Keratinocyte (primary cell): Measurements from ENCODE around the gene NSUN4. TPM values are rescaled to one million over a fixed set of nuclear protein-coding genes. Genes with fewer than 3 reads are reported as not detected.
"Not testable (repeated sequence)": the region's sequence is repeated elsewhere in the genome, so short reads cannot be mapped to it uniquely, and the experiment has no call there.

Experiments
- DNase-seq: peaks from one replicate; pipeline ENCODE4 v3.0.0-alpha.2; 2011; ENCODE audit warnings: low read depth, missing footprints, low spot score
- FAIRE-seq: peaks from 2 replicates; lab custom pipeline; 2011; peaks lifted over from hg19 to GRCh38; lab: Jason Lieb, UNC
- H2AFZ ChIP-seq: 2 replicates; pipeline ENCODE4 v1.6.0; 2012; ENCODE audit warnings: low read length, control low read depth, inconsistent platforms; ENCODE audit not compliant: control insufficient read depth
- H3K27ac ChIP-seq: 2 replicates; pipeline ENCODE4 v1.5.1; 2011; ENCODE audit warnings: low read length; ENCODE audit not compliant: control insufficient read depth, insufficient read depth
- H3K27me3 ChIP-seq: 3 replicates; pipeline ENCODE4 v1.6.0; 2011; ENCODE audit warnings: low read length; ENCODE audit not compliant: control insufficient read depth, insufficient read depth; ENCODE audit errors: extremely low read depth
- H3K36me3 ChIP-seq, 2 experiments: 2 replicates in 1 of 2; 3 replicates in 1 of 2; pipeline ENCODE4 v1.5.1; 2011; ENCODE audit warnings: low read length in 2 of 2, mild to moderate bottlenecking in 1 of 2; ENCODE audit not compliant: control insufficient read depth in 2 of 2, insufficient read depth in 2 of 2; ENCODE audit errors: extremely low read depth in 1 of 2
- H3K4me1 ChIP-seq: 3 replicates; pipeline ENCODE4 v1.5.1; 2011; ENCODE audit warnings: low read length; ENCODE audit not compliant: control insufficient read depth, insufficient read depth; ENCODE audit errors: extremely low read depth
- H3K4me2 ChIP-seq: 3 replicates; pipeline ENCODE4 v1.6.0; 2011; ENCODE audit warnings: low read depth, low read length; ENCODE audit not compliant: control insufficient read depth, insufficient read depth; ENCODE audit errors: extremely low read depth
- H3K4me3 ChIP-seq, 3 experiments: fragments of 200-600 bp in 1 of 3; sonication (generic) in 1 of 3; 2 replicates in 2 of 3; 3 replicates in 1 of 3; pipeline ENCODE4 v1.5.1; 2011 to 2016; ENCODE audit warnings: low read length in 3 of 3, mild to moderate bottlenecking in 3 of 3, control low read depth in 2 of 3, inconsistent platforms in 1 of 3, low read depth in 1 of 3, mixed read lengths in 1 of 3, mixed run types in 1 of 3, moderate library complexity in 1 of 3; ENCODE audit not compliant: control insufficient read depth in 2 of 3, insufficient read depth in 2 of 3; ENCODE audit errors: extremely low read depth in 1 of 3
- H3K79me2 ChIP-seq: 2 replicates; pipeline ENCODE4 v1.6.0; 2012; ENCODE audit warnings: low read length; ENCODE audit not compliant: control insufficient read depth, insufficient read depth
- H3K9ac ChIP-seq: 3 replicates; pipeline ENCODE4 v1.6.0; 2011; ENCODE audit warnings: low read length; ENCODE audit not compliant: control insufficient read depth, insufficient read depth; ENCODE audit errors: extremely low read depth
- H3K9me1 ChIP-seq: 3 replicates; pipeline ENCODE4 v1.6.0; 2011; ENCODE audit warnings: low read length; ENCODE audit not compliant: control insufficient read depth, insufficient read depth; ENCODE audit errors: extremely low read depth
- H3K9me3 ChIP-seq: 2 replicates; pipeline ENCODE4 v1.5.1; 2012; ENCODE audit warnings: low read depth, low read length; ENCODE audit not compliant: control insufficient read depth
- H4K20me1 ChIP-seq: 3 replicates; pipeline ENCODE4 v1.6.0; 2011; ENCODE audit warnings: low read length; ENCODE audit not compliant: control insufficient read depth, insufficient read depth; ENCODE audit errors: extremely low read depth
- CTCF ChIP-seq, 3 experiments: IDR thresholded peaks in 1 of 3; conservative IDR thresholded peaks in 1 of 3; optimal IDR thresholded peaks in 1 of 3; 2 replicates in 2 of 3; 3 replicates in 1 of 3; pipeline versions ENCODE3 to v1.5.1; 2011; ENCODE audit warnings: low read length in 3 of 3, mild to moderate bottlenecking in 3 of 3, moderate library complexity in 2 of 3, control low read depth in 1 of 3, inconsistent platforms in 1 of 3; ENCODE audit not compliant: insufficient read depth in 2 of 3; ENCODE audit errors: extremely low read depth in 1 of 3
- EZH2 ChIP-seq: IDR thresholded peaks from one replicate; pipeline ENCODE4 v1.6.1; 2012; ENCODE audit warnings: inconsistent platforms, mild to moderate bottlenecking, low read length, moderate library complexity
- dilution Hi-C: fragments of 300-500 bp; cut with MboI; formaldehyde crosslinking; loops from one replicate; pipeline ENCODE4 v1.7.0; 2020; ENCODE audit warnings: low sequenced_read_pairs; ENCODE audit not compliant: extremely low pct_ligation_motif_present
- polyA plus RNA-seq, 5 experiments: library from polyadenylated mRNA; depleted of rRNA in 3 of 5; stranded (reverse) in 3 of 5; stranded (forward) in 1 of 5; unstranded in 1 of 5; fragments of >200 nt; gene quantifications; 1 replicate in 1 of 5; 2 replicates in 3 of 5; 3 replicates in 1 of 5; pipeline versions ENCODE4 v1.2.1 to v1.2.3, GENCODE V29; 2011 to 2012; ENCODE audit warnings: missing spikeins in 2 of 5, low read depth in 1 of 5, low replicate concordance in 1 of 5

Gene NSUN4
- polyA plus RNA-seq, 1 donor (not counting 4 experiments of a cell fraction or from before 2014, with no cell fraction given), result 26.3 TPM

DNA sequence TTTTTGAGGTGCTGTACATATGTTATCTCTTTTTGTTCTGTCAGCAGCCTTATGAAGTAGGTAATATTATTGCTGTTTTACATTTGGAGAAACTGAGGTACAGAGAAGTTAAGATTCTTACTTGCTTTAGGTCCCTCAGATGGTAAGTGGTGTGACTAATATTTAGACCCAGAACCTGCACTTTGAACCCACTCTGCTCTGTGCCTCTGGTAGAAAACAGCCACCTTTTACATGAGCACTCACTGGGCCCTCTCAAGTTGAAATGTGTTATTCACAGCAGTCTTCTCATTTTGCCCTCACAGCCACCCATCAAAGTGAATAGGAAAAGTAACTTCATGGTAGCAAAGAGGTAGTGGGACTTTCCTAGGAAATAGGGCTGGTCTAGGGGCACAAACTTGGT lies 4.7 kb downstream of the NSUN4 start:
- FAIRE-seq, result no peak

GRCh38 chr1:46352363-46352762 lies 11.8 kb downstream of the NSUN4 start:
- Histone ChIP-seq H3K36me3 (peaks cover 21 to 24% of the 10 kb centered on the region in 2 experiments), H3K4me2 (no peak overlapping the region), H3K9me1 (no peaks in the 10 kb centered on the region), H3K79me2 (no peaks in the 10 kb centered on the region), H3K9me3 (no peaks in the 10 kb centered on the region), H3K9ac (no peak overlapping the region), H4K20me1 (no peaks in the 10 kb centered on the region), H3K4me1 (no peaks in the 10 kb centered on the region), H3K4me3 (no peak overlapping the region), H3K27ac (no peak overlapping the region), H2AFZ (no peak overlapping the region), H3K27me3 (no peaks in the 10 kb centered on the region)
- TF ChIP-seq EZH2 (no peak), CTCF (optimal IDR thresholded peaks at IDR 0.05 in 1 of 3, IDR thresholded peaks at IDR 0.05 in 1 of 3, conservative IDR thresholded peaks at IDR 0.05 in 1 of 3; ENCODE audit: extremely low read depth in 1 of 3, insufficient read depth in 2 of 3, low read length in 3 of 3) (no peak)
- DNase-seq, result no peak
- dilution Hi-C loops, result no loop called here
- no peak for FAIRE-seq

More for the DNA sequence above, 4.7 kb downstream of the NSUN4 start:
- Histone ChIP-seq H3K9ac (no peak overlapping the region), H3K9me1 (no peaks in the 10 kb centered on the region), H3K27me3 (no peaks in the 10 kb centered on the region), H3K4me1 (peaks cover 8% of the 10 kb centered on the region), H4K20me1 (no peaks in the 10 kb centered on the region), H2AFZ (no peak overlapping the region), H3K4me3 (no peak overlapping the region), H3K36me3 (peaks cover 19 to 49% of the 10 kb centered on the region in 2 experiments), H3K79me2 (peaks cover 28% of the 10 kb centered on the region), H3K9me3 (no peaks in the 10 kb centered on the region), H3K4me2 (no peak overlapping the region), H3K27ac (no peak overlapping the region)
- dilution Hi-C loops, result no loop called here
- DNase-seq, result no peak
- TF ChIP-seq CTCF (optimal IDR thresholded peaks at IDR 0.05 in 1 of 3, IDR thresholded peaks at IDR 0.05 in 1 of 3, conservative IDR thresholded peaks at IDR 0.05 in 1 of 3; ENCODE audit: extremely low read depth in 1 of 3, insufficient read depth in 2 of 3, low read length in 3 of 3) (no peak), EZH2 (no peak)

- H3K9me3 ChIP-seq, H3K9me1 ChIP-seq, H3K4me3 ChIP-seq, dilution Hi-C loops, FAIRE-seq, H2AFZ ChIP-seq, DNase-seq, H3K27ac ChIP-seq, H3K27me3 ChIP-seq, H3K4me1 ChIP-seq, H4K20me1 ChIP-seq, H3K79me2 ChIP-seq, H3K4me2 ChIP-seq, H3K9ac ChIP-seq: not testable (repeated sequence)
- H3K36me3 ChIP-seq, result peaks cover 16 to 19% of the 10 kb centered on the region in 2 experiments
These were observed 15.3 kb downstream of the NSUN4 start for GRCh38 chr1:46355920-46356319.
